H1 (cell line): Measurements from ENCODE around the gene ARAP2. TPM values are rescaled to one million over a fixed set of nuclear protein-coding genes. Genes with fewer than 3 reads are reported as not detected.

Experiments
- CTCF ChIA-PET: fragments of 300-600 bp; sonication (Branson Sonifier 250); formaldehyde crosslinking; loops from one replicate; lab custom pipeline; 2021; ENCODE audit not compliant: partially characterized antibody; lab: Charles Lee
- POLR2A ChIA-PET: fragments of 300-600 bp; sonication (Branson Sonifier 250); formaldehyde crosslinking; loops from one replicate; lab custom pipeline; 2021; ENCODE audit warnings: inconsistent platforms; ENCODE audit not compliant: partially characterized antibody; lab: Charles Lee
- DNase-seq, 2 experiments: peaks; one replicate each; pipeline versions ENCODE4 v3.0.0 to v3.0.0-alpha.2; 2010 to 2022; ENCODE audit warnings: low spot score in 2 of 2, low read depth in 1 of 2, mixed read lengths in 1 of 2
- FAIRE-seq: peaks from 2 replicates; lab custom pipeline; 2011; peaks lifted over from hg19 to GRCh38; lab: Jason Lieb, UNC
- H2AFZ ChIP-seq: 2 replicates; pipeline ENCODE4 v1.8.1; 2012; ENCODE audit warnings: low read length, inconsistent platforms
- H2AK5ac ChIP-seq: 2 replicates; pipeline ENCODE4 v1.6.1; 2013; ENCODE audit warnings: low read depth, low read length
- H2BK120ac ChIP-seq: replicated peaks from 2 replicates; pipeline ENCODE3; 2013; ENCODE audit warnings: low read depth, low read length, inconsistent platforms
- H2BK12ac ChIP-seq: 2 replicates; pipeline ENCODE4 v1.6.1; 2013; ENCODE audit warnings: low read depth, low read length
- H2BK15ac ChIP-seq: 2 replicates; pipeline ENCODE4 v1.6.1; 2013; ENCODE audit warnings: low read length
- H2BK20ac ChIP-seq: 2 replicates; pipeline ENCODE4 v1.6.1; 2013; ENCODE audit warnings: low read length
- H2BK5ac ChIP-seq: 2 replicates; pipeline ENCODE4 v1.6.1; 2013; ENCODE audit warnings: low read depth, low read length
- H3K14ac ChIP-seq: 2 replicates; pipeline ENCODE4 v1.6.1; 2013; ENCODE audit warnings: inconsistent platforms; ENCODE audit not compliant: insufficient read length
- H3K18ac ChIP-seq: 2 replicates; pipeline ENCODE4 v1.6.1; 2013; ENCODE audit warnings: low read length; ENCODE audit errors: extremely low read depth
- H3K23ac ChIP-seq: 2 replicates; pipeline ENCODE4 v1.6.1; 2013; ENCODE audit warnings: inconsistent platforms; ENCODE audit not compliant: insufficient read length
- H3K23me2 ChIP-seq: 2 replicates; pipeline ENCODE4 v1.6.1; 2013; ENCODE audit warnings: low read depth, low read length
- H3K27ac ChIP-seq: 2 replicates; pipeline ENCODE4 v1.6.1; 2011; ENCODE audit warnings: low read depth, low read length, inconsistent platforms
- H3K27me3 ChIP-seq, 4 experiments: replicated peaks in 1 of 4; 1 replicate in 1 of 4; 2 replicates in 3 of 4; pipeline versions ENCODE4 v1.6.1 to v1.8.1; 2011 to 2013; ENCODE audit warnings: low read length in 3 of 4, mild to moderate bottlenecking in 3 of 4, inconsistent platforms in 2 of 4, mixed read lengths in 2 of 4, moderate library complexity in 1 of 4; ENCODE audit not compliant: control insufficient read depth in 3 of 4, insufficient read depth in 3 of 4; ENCODE audit errors: extremely low read depth in 1 of 4
- H3K36me3 ChIP-seq, 4 experiments: 2 replicates each; pipeline versions ENCODE4 v1.6.1 to v1.8.1; 2011 to 2013; ENCODE audit warnings: mild to moderate bottlenecking in 4 of 4, low read length in 3 of 4, moderate library complexity in 2 of 4, control low read depth in 1 of 4, inconsistent platforms in 1 of 4; ENCODE audit not compliant: insufficient read depth in 4 of 4, control insufficient read depth in 2 of 4
- H3K4ac ChIP-seq: replicated peaks from 2 replicates; pipeline ENCODE3; 2013; ENCODE audit warnings: low read length, low read depth, mixed read lengths, inconsistent platforms; ENCODE audit not compliant: insufficient read length
- H3K4me1 ChIP-seq, 4 experiments: replicated peaks in 1 of 4; 1 replicate in 1 of 4; 2 replicates in 3 of 4; pipeline versions ENCODE4 v1.6.1 to v1.8.1; 2011 to 2013; ENCODE audit warnings: low read length in 3 of 4, inconsistent platforms in 2 of 4, mixed read lengths in 1 of 4; ENCODE audit not compliant: insufficient read depth in 4 of 4, control insufficient read depth in 3 of 4
- H3K4me2 ChIP-seq, 2 experiments: 2 replicates each; pipeline versions ENCODE4 v1.6.1 to v1.8.1; 2011 to 2013; ENCODE audit warnings: low read depth in 2 of 2, low read length in 2 of 2, control low read depth in 1 of 2, inconsistent platforms in 1 of 2, mild to moderate bottlenecking in 1 of 2; ENCODE audit not compliant: insufficient read depth in 1 of 2
- H3K4me3 ChIP-seq, 4 experiments: fragments of 200-600, 300-600 bp in 1 of 4; sonication (generic), shearing (Covaris generic), sonication (Bioruptor Twin) in 1 of 4; 2 replicates each; pipeline versions ENCODE4 v1.5.1 to v1.8.1; 2011 to 2016; ENCODE audit warnings: low read length in 4 of 4, low read depth in 3 of 4, control low read depth in 2 of 4, inconsistent platforms in 2 of 4, mild to moderate bottlenecking in 2 of 4, mixed read lengths in 1 of 4, moderate library complexity in 1 of 4; ENCODE audit not compliant: insufficient read depth in 2 of 4; ENCODE audit errors: extremely low read depth in 1 of 4
- H3K56ac ChIP-seq: replicated peaks from 2 replicates; pipeline ENCODE3; 2013; ENCODE audit warnings: low read depth, mild to moderate bottlenecking, mixed read lengths, low read length, inconsistent platforms; ENCODE audit not compliant: insufficient read length
- H3K79me1 ChIP-seq: 2 replicates; pipeline ENCODE4 v1.6.1; 2013; ENCODE audit warnings: low read depth, low read length, control low read depth
- H3K79me2 ChIP-seq, 2 experiments: 2 replicates each; pipeline versions ENCODE4 v1.6.1 to v1.8.1; 2012 to 2013; ENCODE audit warnings: low read length in 2 of 2, mild to moderate bottlenecking in 2 of 2, inconsistent platforms in 1 of 2; ENCODE audit not compliant: insufficient read depth in 2 of 2, control insufficient read depth in 1 of 2
- H3K9ac ChIP-seq, 4 experiments: replicated peaks in 1 of 4; 1 replicate in 1 of 4; 2 replicates in 3 of 4; pipeline versions ENCODE4 v1.6.1 to v1.8.1; 2011 to 2013; ENCODE audit warnings: low read depth in 3 of 4, low read length in 3 of 4, control low read depth in 2 of 4, mild to moderate bottlenecking in 2 of 4, moderate library complexity in 2 of 4, inconsistent platforms in 1 of 4; ENCODE audit errors: extremely low read depth in 1 of 4
- H3K9me3 ChIP-seq, 2 experiments: 2 replicates each; pipeline versions ENCODE4 v1.6.1 to v1.8.1; 2012 to 2013; ENCODE audit warnings: mild to moderate bottlenecking in 2 of 2, moderate library complexity in 2 of 2, control low read depth in 1 of 2, inconsistent platforms in 1 of 2, low read depth in 1 of 2, low read length in 1 of 2, mixed read lengths in 1 of 2; ENCODE audit not compliant: insufficient read depth in 2 of 2
- H4K20me1 ChIP-seq, 2 experiments: replicated peaks in 1 of 2; 2 replicates each; pipeline versions ENCODE3 to v1.8.1; 2011 to 2013; ENCODE audit warnings: inconsistent platforms in 2 of 2, low read length in 2 of 2, mild to moderate bottlenecking in 1 of 2; ENCODE audit not compliant: insufficient read depth in 2 of 2, control insufficient read depth in 1 of 2
- H4K5ac ChIP-seq: 2 replicates; pipeline ENCODE4 v1.6.1; 2013; ENCODE audit warnings: low read length, low read depth, mixed read lengths, inconsistent platforms; ENCODE audit not compliant: insufficient read length
- H4K8ac ChIP-seq: 2 replicates; pipeline ENCODE4 v1.8.0; 2013; ENCODE audit warnings: mild to moderate bottlenecking, moderate library complexity, low read length, inconsistent platforms; ENCODE audit not compliant: insufficient read depth; ENCODE audit errors: extremely low read depth
- H4K91ac ChIP-seq: replicated peaks from 2 replicates; pipeline ENCODE3; 2013; ENCODE audit warnings: low read length, mixed read lengths, inconsistent platforms; ENCODE audit not compliant: insufficient read length
- ASH2L ChIP-seq: fragments of 200-600, 300-600 bp; sonication (generic); IDR thresholded peaks from one replicate; pipeline ENCODE4 v1.7.1; 2017; ENCODE audit warnings: low read length
- CBX8 ChIP-seq: fragments of 300-800, 300-1000 bp; sonication (generic); IDR thresholded peaks from 2 replicates; pipeline ENCODE4 v1.7.1; 2016; ENCODE audit warnings: low read depth, low read length, borderline replicate concordance
- CEBPB ChIP-seq: IDR thresholded peaks from 2 replicates; pipeline ENCODE4 v1.6.1; 2012; ENCODE audit warnings: low read depth, low read length
- KDM4A ChIP-seq: IDR thresholded peaks from one replicate; pipeline ENCODE4 v1.7.1; 2012; ENCODE audit warnings: low read depth, mild to moderate bottlenecking, moderate library complexity, low read length, inconsistent platforms; ENCODE audit not compliant: severe bottlenecking
- POLR2AphosphoS5 ChIP-seq: IDR thresholded peaks from 2 replicates; pipeline ENCODE4 v1.6.1; 2011; ENCODE audit warnings: low read depth, low read length
- RAD21 ChIP-seq, 2 experiments: IDR thresholded peaks in 1 of 2; conservative IDR thresholded peaks in 1 of 2; 2 replicates each; pipeline ENCODE4 v1.6.1; 2011; ENCODE audit warnings: low read depth in 2 of 2, low read length in 2 of 2, improper control_type of control experiment in 1 of 2, inconsistent platforms in 1 of 2, mild to moderate bottlenecking in 1 of 2, moderate library complexity in 1 of 2
- WGBS, 2 experiments: shearing (Covaris generic) in 1 of 2; methylation state at CpG; one replicate each; pipeline versions ENCODE4 v1.1.6 to v1.1.7; 2013 to 2015; ENCODE audit warnings: low lambda C conversion rate in 2 of 2, mixed read lengths in 2 of 2, inconsistent platforms in 1 of 2, low coverage in 1 of 2, missing lambda C conversion rate in 1 of 2; ENCODE audit not compliant: insufficient replicate concordance in 2 of 2, insufficient coverage in 1 of 2, insufficient read length in 1 of 2; ENCODE audit errors: extremely low coverage in 1 of 2, missing lambda C conversion rate in 1 of 2; 5-methylcytosine and 5-hydroxymethylcytosine counted together
- polyA plus RNA-seq, 7 experiments: library from polyadenylated mRNA; depleted of rRNA in 3 of 7; stranded (reverse) in 5 of 7; unstranded in 2 of 7; fragments of >200 nt in 5 of 7; fragments of 200-250 nt in 2 of 7; gene quantifications; 1 replicate in 5 of 7; 2 replicates in 1 of 7; 4 replicates in 1 of 7; pipeline versions ENCODE4 v1.2.1 to v1.2.3, GENCODE V29; 2011 to 2013; ENCODE audit warnings: missing spikeins in 2 of 7, mixed read lengths in 2 of 7
- total RNA-seq: library from RNA; stranded (reverse); fragmentation: NEBNext Ultra II Directional; extraction: Animal tissue kit (Norgen Biotek cat#: 25700); gene quantifications from 2 replicates; pipeline ENCODE4 v1.2.1, GENCODE V29; 2021

Gene ARAP2
- total and polyA plus RNA-seq, 2 of the 8 experiments (the other 6 are each of a cell fraction or from before 2014, with no cell fraction given): 0.15 to 2.3 TPM

- H3K4me2 ChIP-seq: peak overlapping the region in 1 of 2 experiments; percentile 17; a peak in 1 of 4 replicates
- no peaks in the 10 kb centered on the region for H3K36me3 ChIP-seq
- no peak overlapping the region for H2BK120ac ChIP-seq
- H3K27ac ChIP-seq: no peak overlapping the region
- TF ChIP-seq ASH2L (no peak), CBX8 (no peak), KDM4A (no peak), RAD21 (IDR thresholded peaks at IDR 0.05 in 1 of 2, conservative IDR thresholded peaks at IDR 0.05 in 1 of 2; ENCODE audit: low read depth in 2 of 2, low read length in 2 of 2) (no peak), POLR2AphosphoS5 (no peak), CEBPB (peak; percentile 95)
- TF ChIP-seq, all 59 proteins: peak for 1
- H3K23ac ChIP-seq: no peak overlapping the region
- H3K27me3 ChIP-seq: no peaks in the 10 kb centered on the region
- no peak overlapping the region for H3K4ac ChIP-seq
- no peak overlapping the region for H2BK15ac ChIP-seq
- H2BK12ac ChIP-seq: no peak overlapping the region
- H4K8ac ChIP-seq: no peak overlapping the region
- ChIA-PET CTCF (no interaction called here), POLR2A (no interaction called here)
- H4K20me1 ChIP-seq: no peaks in the 10 kb centered on the region
- no peak overlapping the region for H3K4me3 ChIP-seq
- H3K9ac ChIP-seq: no peak overlapping the region
- H3K18ac ChIP-seq: no peak overlapping the region
- no peak overlapping the region for H2BK5ac ChIP-seq
- WGBS, 2 experiments: 76% methylated on average over 2 of the region's 2 CpGs; no CpG with 5 or more reads in 1 of the 2 experiments
- no peak for FAIRE-seq
- DNase-seq: no peak
- no peaks in the 10 kb centered on the region for H3K79me2 ChIP-seq
- H2AK5ac ChIP-seq: no peak overlapping the region
- H3K14ac ChIP-seq: no peak overlapping the region
- H4K91ac ChIP-seq: no peak overlapping the region
- H3K23me2 ChIP-seq: no peaks in the 10 kb centered on the region
- H4K5ac ChIP-seq: no peak overlapping the region
- H2BK20ac ChIP-seq: no peak overlapping the region
- no peaks in the 10 kb centered on the region for H3K4me1 ChIP-seq
- no peak overlapping the region for H3K56ac ChIP-seq
- no peaks in the 10 kb centered on the region for H3K9me3 ChIP-seq
- no peaks in the 10 kb centered on the region for H3K79me1 ChIP-seq
- no peak overlapping the region for H2AFZ ChIP-seq
Observed at GRCh38 chr4:36128689-36129088, 115.6 kb downstream of the ARAP2 start.
